ENCODE data around the gene UHRF1. TPM values are rescaled to one million over a fixed set of nuclear protein-coding genes. Genes with fewer than 3 reads are reported as not detected.
"Not testable (repeated sequence)": the region's sequence is repeated elsewhere in the genome, so short reads cannot be mapped to it uniquely, and the experiment has no call there.

The UHRF1 gene
- total RNA-seq, 1 experiment from 2014 or later = 13.4 TPM

- no peak for DNase-seq (ENCODE audit: extremely low read depth, low read depth)
Observed at GRCh38 chr19:4930664-4931063, 21.4 kb downstream of the UHRF1 start.

GRCh38 chr19:4932711-4933110 is 23.4 kb downstream of the UHRF1 start:
- DNase-seq (ENCODE audit: extremely low read depth, low read depth) = no peak

- no peak for DNase-seq (ENCODE audit: extremely low read depth, low read depth)
Observed at GRCh38 chr19:4933528-4933927, 24.2 kb downstream of the UHRF1 start.

GRCh38 chr19:4935444-4935843 is 26.1 kb downstream of the UHRF1 start:
- no peak for DNase-seq (ENCODE audit: extremely low read depth, low read depth)

GRCh38 chr19:4937060-4937459 is 27.8 kb downstream of the UHRF1 start:
- no peak for DNase-seq (ENCODE audit: extremely low read depth, low read depth)

GRCh38 chr19:4938461-4938860 is 29.2 kb downstream of the UHRF1 start:
- not testable (repeated sequence) for DNase-seq (ENCODE audit: extremely low read depth, low read depth)

- DNase-seq (ENCODE audit: extremely low read depth, low read depth) = no peak
Observed at GRCh38 chr19:4939466-4939865, 30.2 kb downstream of the UHRF1 start.

- DNase-seq (ENCODE audit: extremely low read depth, low read depth) = not testable (repeated sequence)
Observed at GRCh38 chr19:4941638-4942169, 32.4 kb downstream of the UHRF1 start.

GRCh38 chr19:4950650-4951049 is 41.3 kb downstream of the UHRF1 start:
- DNase-seq (ENCODE audit: extremely low read depth, low read depth) = not testable (repeated sequence)

- no peak for DNase-seq (ENCODE audit: extremely low read depth, low read depth)
Observed at GRCh38 chr19:4951656-4952055, 42.4 kb downstream of the UHRF1 start.

GRCh38 chr19:4952945-4953344 is 43.6 kb downstream of the UHRF1 start:
- no peak for DNase-seq (ENCODE audit: extremely low read depth, low read depth)

- not testable (repeated sequence) for DNase-seq (ENCODE audit: extremely low read depth, low read depth)
Observed at GRCh38 chr19:4954320-4955149, 45.2 kb downstream of the UHRF1 start.

- no peak for DNase-seq (ENCODE audit: extremely low read depth, low read depth)
Observed at GRCh38 chr19:4955274-4955673, 46.0 kb downstream of the UHRF1 start.

- no peak for DNase-seq (ENCODE audit: extremely low read depth, low read depth)
Observed at GRCh38 chr19:4957981-4958380, 48.7 kb downstream of the UHRF1 start.

- no peak for DNase-seq (ENCODE audit: extremely low read depth, low read depth)
Observed at GRCh38 chr19:4962085-4962619, 52.9 kb downstream of the UHRF1 start.

GRCh38 chr19:4965061-4965460 is 55.8 kb downstream of the UHRF1 start:
- DNase-seq (ENCODE audit: extremely low read depth, low read depth) = no peak

- no peak for DNase-seq (ENCODE audit: extremely low read depth, low read depth)
Observed at GRCh38 chr19:4966591-4966990, 57.3 kb downstream of the UHRF1 start.

- DNase-seq (ENCODE audit: extremely low read depth, low read depth) = no peak
Observed at GRCh38 chr19:4967738-4968461, 58.6 kb downstream of the UHRF1 start.

- peak; percentile 96 for DNase-seq (ENCODE audit: extremely low read depth, low read depth)
Observed at GRCh38 chr19:4968462-4969291, 59.4 kb downstream of the UHRF1 start, which contains the start of gene KDM4B. TSS of gene KDM4B (plus strand) at chr19:4969113. CDS start at chr19:5032891, 63,778 bp downstream.

- DNase-seq (ENCODE audit: extremely low read depth, low read depth) = no peak
Observed at GRCh38 chr19:4969292-4969771, 60.0 kb downstream of the UHRF1 start.

Data from NCI-H460 (cell line).